AG09309 (cell line): Measurements from ENCODE around the gene TOMM40L.
"Not testable (repeated sequence)": the region's sequence is repeated elsewhere in the genome, so short reads cannot be mapped to it uniquely, and the experiment has no call there.

ENCODE experiments used
- DNase-seq: peaks from one replicate; pipeline ENCODE4 v3.0.0-alpha.2; 2010; ENCODE audit warnings: low read depth
- H3K4me3 ChIP-seq: 2 replicates; pipeline ENCODE4 v1.5.1; 2011; ENCODE audit warnings: mild to moderate bottlenecking, low read depth, low read length, moderate library complexity; ENCODE audit not compliant: control insufficient read depth
- TF ChIP-seq, protein P1 (sequence below): IDR thresholded peaks from 2 replicates; pipeline ENCODE4 v1.5.1; 2011; ENCODE audit warnings: mild to moderate bottlenecking, low read depth, low read length, inconsistent platforms; ENCODE audit not compliant: insufficient read depth, control insufficient read depth; ENCODE audit errors: missing control alignments

The TOMM40L gene

DNA sequence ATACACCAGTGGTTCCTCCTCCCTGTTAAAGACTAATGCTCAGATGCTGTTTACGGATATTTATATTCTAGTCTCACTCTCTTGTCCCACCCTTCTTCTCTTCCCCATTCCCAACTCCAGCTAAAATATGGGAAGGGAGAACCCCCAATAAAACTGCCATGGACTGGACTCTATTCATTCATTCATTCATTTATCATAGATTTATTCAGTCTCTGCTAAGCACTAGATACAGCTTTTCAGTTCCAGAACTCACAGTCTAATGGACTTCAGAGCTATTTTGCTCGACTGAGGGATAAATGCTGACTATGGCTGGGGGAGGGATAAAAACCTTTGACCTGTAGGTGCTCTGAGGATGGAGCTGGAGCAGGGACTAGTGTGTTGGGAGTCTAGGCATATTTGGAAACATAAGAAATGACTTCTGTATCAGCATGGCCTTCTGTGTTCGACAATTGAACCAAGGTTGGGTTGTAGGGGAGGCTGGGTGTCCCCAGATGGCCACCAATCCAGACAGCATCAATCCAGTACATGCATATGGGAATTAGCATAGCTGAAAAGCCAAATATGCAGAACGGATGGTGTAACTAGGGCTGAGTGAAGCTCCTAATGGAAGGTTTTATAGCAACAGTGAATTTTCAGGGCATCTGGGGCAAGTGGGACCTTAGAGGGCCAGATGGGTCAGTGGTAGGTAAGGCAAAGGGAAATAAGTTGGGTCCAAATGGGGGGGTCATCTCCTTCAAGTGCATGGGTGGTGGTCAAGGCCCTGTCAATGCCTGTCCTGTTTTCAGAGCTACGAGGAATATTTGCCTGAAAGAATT is 6.6 kb upstream of the TOMM40L start:
- no peak overlapping the region for H3K4me3 ChIP-seq
- no peak for DNase-seq
- TF ChIP-seq, protein P1, sequence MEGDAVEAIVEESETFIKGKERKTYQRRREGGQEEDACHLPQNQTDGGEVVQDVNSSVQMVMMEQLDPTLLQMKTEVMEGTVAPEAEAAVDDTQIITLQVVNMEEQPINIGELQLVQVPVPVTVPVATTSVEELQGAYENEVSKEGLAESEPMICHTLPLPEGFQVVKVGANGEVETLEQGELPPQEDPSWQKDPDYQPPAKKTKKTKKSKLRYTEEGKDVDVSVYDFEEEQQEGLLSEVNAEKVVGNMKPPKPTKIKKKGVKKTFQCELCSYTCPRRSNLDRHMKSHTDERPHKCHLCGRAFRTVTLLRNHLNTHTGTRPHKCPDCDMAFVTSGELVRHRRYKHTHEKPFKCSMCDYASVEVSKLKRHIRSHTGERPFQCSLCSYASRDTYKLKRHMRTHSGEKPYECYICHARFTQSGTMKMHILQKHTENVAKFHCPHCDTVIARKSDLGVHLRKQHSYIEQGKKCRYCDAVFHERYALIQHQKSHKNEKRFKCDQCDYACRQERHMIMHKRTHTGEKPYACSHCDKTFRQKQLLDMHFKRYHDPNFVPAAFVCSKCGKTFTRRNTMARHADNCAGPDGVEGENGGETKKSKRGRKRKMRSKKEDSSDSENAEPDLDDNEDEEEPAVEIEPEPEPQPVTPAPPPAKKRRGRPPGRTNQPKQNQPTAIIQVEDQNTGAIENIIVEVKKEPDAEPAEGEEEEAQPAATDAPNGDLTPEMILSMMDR, result no peak

DNA sequence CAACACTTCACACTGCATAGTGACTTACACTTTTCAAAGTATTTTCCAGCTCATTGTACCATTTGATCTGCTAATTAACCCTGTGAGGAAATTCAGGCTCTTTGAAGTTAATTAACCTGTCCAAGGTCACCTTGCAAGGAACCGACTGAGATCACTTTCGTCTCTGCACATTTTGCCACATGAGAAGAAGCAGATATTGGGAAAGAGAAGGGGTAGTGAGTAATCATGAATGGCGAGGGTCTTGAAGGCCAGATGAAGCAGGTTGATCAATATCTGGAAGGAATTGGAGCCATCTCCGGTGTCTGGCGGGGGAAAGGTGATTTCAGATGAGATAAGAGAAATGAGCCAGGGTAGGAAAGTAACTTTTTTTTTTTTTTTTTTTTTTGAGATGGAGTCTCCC is 5.9 kb upstream of the TOMM40L start:
- H3K4me3 ChIP-seq, result no peak overlapping the region
- TF ChIP-seq, protein P1, result no peak
- DNase-seq, result no peak

GRCh38 chr1:161222175-161223019 is 3.5 kb upstream of the TOMM40L start:
- TF ChIP-seq, protein P1, result no peak
- H3K4me3 ChIP-seq, result no peak overlapping the region
- DNase-seq, result no peak

DNA sequence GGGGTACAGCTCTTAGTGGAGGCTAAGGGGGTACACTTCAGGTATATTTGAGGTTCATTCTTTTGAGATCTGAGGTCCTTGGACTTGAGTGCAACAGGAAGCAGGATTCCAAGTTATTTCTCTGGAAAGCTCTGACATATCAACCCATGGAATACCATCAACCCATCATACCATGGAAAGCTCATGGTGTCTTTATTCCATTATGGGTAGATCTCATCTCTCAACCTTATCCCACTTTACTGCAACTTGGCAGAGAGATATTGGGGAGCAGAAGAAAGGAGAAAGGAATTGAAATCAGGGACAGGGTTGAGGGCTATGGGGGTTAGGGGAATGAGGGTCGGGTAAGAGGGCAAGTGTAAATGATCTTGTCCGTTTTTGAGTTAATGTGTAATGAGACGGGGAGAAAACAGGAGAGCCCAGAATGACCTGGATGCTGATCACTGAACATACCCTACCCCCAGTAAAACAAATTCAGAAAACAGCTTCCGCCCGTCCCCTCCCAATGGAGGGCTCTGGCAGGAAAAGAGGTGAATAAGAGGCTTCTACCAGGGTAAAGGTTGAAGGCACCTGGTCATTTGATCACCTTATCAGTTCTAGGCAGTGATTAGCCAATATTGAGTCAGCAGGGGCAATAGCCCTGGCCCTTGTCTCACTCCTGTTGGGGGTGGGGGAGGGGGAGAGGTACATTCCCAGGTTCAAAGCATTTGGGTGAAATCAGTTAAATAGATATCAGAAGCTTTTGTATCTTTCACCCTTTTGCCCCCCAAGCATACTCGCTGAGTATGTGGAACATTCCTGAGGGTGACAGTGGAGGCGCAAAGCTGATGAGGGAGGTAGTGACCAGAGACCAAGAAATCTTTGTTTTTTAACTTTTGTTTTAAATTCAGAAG is 1.8 kb upstream of the TOMM40L start:
- no peak for DNase-seq
- no peak overlapping the region for H3K4me3 ChIP-seq
- TF ChIP-seq, protein P1, result no peak

GRCh38 chr1:161224695-161225087 is 1.2 kb upstream of the TOMM40L start:
- DNase-seq, H3K4me3 ChIP-seq: not testable (repeated sequence)

GRCh38 chr1:161225178-161225533 is 704 bp upstream of the TOMM40L start:
- TF ChIP-seq, protein P1, result no peak
- H3K4me3 ChIP-seq, result no peak overlapping the region
- no peak for DNase-seq
